NB4 (cell line): ENCODE results near the gene RGS8.

Source experiments
- DNase-seq: peaks from one replicate; pipeline ENCODE4 v3.0.0; 2010; ENCODE audit warnings: low read depth
- H3K4me3 ChIP-seq: one replicate; pipeline ENCODE4 v1.5.1; 2011; ENCODE audit warnings: mild to moderate bottlenecking, low read depth, low read length, moderate library complexity
- MYC ChIP-seq: IDR thresholded peaks from 2 replicates; pipeline ENCODE4 v1.6.1; 2011; ENCODE audit warnings: low read depth, low read length
- POLR2A ChIP-seq: IDR thresholded peaks from 2 replicates; pipeline ENCODE4 v1.6.1; 2011; ENCODE audit warnings: mild to moderate bottlenecking; ENCODE audit not compliant: insufficient read length; ENCODE audit errors: extremely low read depth
- TF ChIP-seq, protein P1 (sequence below): IDR thresholded peaks from 2 replicates; pipeline ENCODE4 v1.6.1; 2011; ENCODE audit warnings: low read depth, low read length
- TF ChIP-seq, protein P2 (sequence below): IDR thresholded peaks from one replicate; pipeline ENCODE4 v1.5.1; 2012; ENCODE audit warnings: low read depth, low read length

RGS8 gene

DNA sequence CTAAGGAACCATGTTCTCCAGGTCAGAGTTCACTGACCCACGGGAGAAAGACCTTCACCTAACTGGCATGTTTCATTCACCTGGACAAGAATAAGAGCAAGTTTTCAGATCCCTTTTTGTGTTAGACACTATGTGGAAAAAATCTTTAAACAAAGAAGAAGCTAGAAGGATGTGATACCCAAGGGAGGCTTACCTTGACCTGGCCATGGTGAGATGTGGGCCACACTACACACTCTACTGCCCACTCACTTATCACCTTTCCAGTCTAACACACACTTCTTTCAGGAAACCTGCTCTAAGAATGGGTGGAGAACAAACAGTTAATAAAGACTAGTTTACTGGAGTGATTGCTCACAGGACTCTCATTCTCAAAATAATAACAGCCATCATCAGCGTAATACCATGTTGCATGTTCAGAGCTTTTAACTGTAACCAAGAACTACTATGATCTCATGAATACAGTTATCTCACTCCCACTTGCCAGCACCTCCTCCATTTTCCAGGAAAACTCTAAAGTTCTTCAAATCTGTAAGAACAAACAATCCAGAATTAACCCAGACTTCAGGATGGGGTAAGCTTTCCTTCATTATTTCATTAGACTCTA is 1.4 kb downstream of the RGS8 start:
- TF ChIP-seq, protein P1, sequence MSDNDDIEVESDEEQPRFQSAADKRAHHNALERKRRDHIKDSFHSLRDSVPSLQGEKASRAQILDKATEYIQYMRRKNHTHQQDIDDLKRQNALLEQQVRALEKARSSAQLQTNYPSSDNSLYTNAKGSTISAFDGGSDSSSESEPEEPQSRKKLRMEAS, result no peak
- no peak for TF ChIP-seq POLR2A
- TF ChIP-seq MYC, result no peak
- TF ChIP-seq, protein P2, sequence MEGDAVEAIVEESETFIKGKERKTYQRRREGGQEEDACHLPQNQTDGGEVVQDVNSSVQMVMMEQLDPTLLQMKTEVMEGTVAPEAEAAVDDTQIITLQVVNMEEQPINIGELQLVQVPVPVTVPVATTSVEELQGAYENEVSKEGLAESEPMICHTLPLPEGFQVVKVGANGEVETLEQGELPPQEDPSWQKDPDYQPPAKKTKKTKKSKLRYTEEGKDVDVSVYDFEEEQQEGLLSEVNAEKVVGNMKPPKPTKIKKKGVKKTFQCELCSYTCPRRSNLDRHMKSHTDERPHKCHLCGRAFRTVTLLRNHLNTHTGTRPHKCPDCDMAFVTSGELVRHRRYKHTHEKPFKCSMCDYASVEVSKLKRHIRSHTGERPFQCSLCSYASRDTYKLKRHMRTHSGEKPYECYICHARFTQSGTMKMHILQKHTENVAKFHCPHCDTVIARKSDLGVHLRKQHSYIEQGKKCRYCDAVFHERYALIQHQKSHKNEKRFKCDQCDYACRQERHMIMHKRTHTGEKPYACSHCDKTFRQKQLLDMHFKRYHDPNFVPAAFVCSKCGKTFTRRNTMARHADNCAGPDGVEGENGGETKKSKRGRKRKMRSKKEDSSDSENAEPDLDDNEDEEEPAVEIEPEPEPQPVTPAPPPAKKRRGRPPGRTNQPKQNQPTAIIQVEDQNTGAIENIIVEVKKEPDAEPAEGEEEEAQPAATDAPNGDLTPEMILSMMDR, result no peak
- DNase-seq, result no peak

DNA sequence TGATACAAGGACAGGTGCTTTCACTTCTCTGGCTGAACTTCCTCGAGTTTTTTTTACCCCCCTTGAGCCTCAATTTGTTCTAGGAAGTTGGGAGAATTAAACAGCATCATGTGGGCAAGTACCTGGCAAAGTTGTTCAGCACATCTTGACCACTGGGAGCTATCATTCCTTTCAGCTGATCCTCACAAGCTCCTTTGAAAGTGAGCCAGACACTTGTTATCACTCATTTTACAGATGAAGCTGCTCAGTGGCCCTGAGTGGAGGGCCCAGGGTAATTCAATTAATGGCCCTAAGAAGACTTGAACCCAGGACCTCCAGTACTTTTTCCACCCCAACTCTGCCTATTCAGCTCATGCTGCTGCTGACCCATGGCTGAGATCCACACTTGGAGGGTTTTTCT is 2.0 kb downstream of the RGS8 start:
- DNase-seq, result no peak
- no peak for TF ChIP-seq POLR2A
- TF ChIP-seq, protein P1, result no peak
- no peak for TF ChIP-seq MYC
- no peak overlapping the region for H3K4me3 ChIP-seq

More for the DNA sequence above, 1.4 kb downstream of the RGS8 start:
- no peak overlapping the region for H3K4me3 ChIP-seq

GRCh38 chr1:182681568-182681912 is 2.8 kb downstream of the RGS8 start:
- no peak for DNase-seq
- TF ChIP-seq, protein P1, result no peak
- no peak for TF ChIP-seq POLR2A
- no peak for TF ChIP-seq MYC
- TF ChIP-seq, protein P2, result no peak
- H3K4me3 ChIP-seq, result no peak overlapping the region

- TF ChIP-seq, protein P1, result no peak
- TF ChIP-seq MYC (no peak), POLR2A (no peak)
- TF ChIP-seq, protein P2, result no peak
- H3K4me3 ChIP-seq, result no peak overlapping the region
- DNase-seq, result no peak
Measured at GRCh38 chr1:182680901-182681567, 3.4 kb downstream of the RGS8 start.

GRCh38 chr1:182680408-182680807 is 4.0 kb downstream of the RGS8 start:
- no peak for TF ChIP-seq MYC
- TF ChIP-seq, protein P1, result no peak
- TF ChIP-seq, protein P2, result no peak
- no peak for TF ChIP-seq POLR2A
- DNase-seq, result no peak
- H3K4me3 ChIP-seq, result no peak overlapping the region

DNA sequence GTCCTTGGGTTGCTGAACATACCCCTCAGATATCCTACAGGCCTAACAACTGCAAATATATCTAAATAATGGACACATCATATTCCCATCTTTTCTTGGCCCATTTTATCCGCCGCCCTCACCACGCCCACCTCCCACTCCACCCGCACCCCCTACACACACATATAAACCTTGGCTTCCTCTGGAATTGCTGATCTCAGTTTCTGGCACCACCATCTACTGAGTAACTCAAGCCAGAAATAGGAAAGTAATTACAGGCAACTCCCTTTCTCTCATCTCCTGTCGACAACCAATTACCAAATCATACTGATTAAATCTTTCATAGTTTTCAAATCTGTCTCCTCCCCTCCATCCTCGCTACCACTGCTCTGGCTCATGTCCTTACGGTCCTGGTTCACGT is 4.7 kb downstream of the RGS8 start:
- TF ChIP-seq MYC, result no peak
- TF ChIP-seq POLR2A, result no peak
- TF ChIP-seq, protein P2, result no peak
- TF ChIP-seq, protein P1, result no peak
- no peak overlapping the region for H3K4me3 ChIP-seq
- DNase-seq, result no peak
